ENCODE measurements around the gene ITGB6.

DNA sequence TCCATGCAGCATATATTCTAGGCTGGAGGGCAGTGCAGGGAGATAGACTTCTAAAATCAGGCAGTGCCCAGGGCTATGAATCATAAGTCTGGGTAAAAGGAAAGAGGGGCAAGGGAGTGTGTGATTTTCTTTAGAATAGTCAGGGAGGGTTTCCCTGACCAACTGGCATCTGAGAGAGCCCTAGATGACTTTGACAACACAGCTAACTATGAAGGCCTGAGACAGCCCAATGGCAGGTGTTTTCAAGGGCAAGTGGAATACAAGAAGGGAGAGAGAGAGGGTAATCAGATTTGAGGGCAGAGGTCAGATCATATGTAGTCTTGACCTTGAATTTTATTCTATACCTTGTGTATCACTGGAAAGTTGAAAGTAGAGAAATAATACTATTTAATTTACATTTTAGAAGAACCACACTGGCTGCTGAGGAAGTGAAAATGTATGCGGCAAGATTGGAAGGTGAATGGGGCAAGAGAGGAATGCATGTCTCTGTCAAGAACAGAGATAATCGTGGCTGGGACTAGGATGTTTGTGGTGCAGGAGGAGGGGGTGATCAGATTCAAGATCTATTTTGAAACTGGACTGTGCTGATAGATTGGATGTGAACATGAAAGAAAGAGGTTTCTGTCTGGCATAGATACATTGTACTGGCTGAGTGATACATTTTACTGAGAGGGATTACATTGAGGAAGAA lies 1.9 kb upstream of the ITGB6 start:
- TF ChIP-seq, protein P1, sequence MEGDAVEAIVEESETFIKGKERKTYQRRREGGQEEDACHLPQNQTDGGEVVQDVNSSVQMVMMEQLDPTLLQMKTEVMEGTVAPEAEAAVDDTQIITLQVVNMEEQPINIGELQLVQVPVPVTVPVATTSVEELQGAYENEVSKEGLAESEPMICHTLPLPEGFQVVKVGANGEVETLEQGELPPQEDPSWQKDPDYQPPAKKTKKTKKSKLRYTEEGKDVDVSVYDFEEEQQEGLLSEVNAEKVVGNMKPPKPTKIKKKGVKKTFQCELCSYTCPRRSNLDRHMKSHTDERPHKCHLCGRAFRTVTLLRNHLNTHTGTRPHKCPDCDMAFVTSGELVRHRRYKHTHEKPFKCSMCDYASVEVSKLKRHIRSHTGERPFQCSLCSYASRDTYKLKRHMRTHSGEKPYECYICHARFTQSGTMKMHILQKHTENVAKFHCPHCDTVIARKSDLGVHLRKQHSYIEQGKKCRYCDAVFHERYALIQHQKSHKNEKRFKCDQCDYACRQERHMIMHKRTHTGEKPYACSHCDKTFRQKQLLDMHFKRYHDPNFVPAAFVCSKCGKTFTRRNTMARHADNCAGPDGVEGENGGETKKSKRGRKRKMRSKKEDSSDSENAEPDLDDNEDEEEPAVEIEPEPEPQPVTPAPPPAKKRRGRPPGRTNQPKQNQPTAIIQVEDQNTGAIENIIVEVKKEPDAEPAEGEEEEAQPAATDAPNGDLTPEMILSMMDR (IDR thresholded peaks at IDR 0.05) = no peak
- TF ChIP-seq POLR2A (IDR thresholded peaks at IDR 0.05) = no peak

All from testis (tissue), 2 donors.